WI38 (cell line): ENCODE results near the gene UCHL5.

Experiments used
- H3K4me3 ChIP-seq: 2 replicates; pipeline ENCODE4 v1.5.1; 2011; ENCODE audit warnings: low read depth, mild to moderate bottlenecking, control low read depth, low read length
- TF ChIP-seq, protein P1 (sequence below): IDR thresholded peaks from 2 replicates; pipeline ENCODE4 v1.5.1; 2012; ENCODE audit warnings: low read depth, mild to moderate bottlenecking, control low read depth, low read length

UCHL5 gene

DNA sequence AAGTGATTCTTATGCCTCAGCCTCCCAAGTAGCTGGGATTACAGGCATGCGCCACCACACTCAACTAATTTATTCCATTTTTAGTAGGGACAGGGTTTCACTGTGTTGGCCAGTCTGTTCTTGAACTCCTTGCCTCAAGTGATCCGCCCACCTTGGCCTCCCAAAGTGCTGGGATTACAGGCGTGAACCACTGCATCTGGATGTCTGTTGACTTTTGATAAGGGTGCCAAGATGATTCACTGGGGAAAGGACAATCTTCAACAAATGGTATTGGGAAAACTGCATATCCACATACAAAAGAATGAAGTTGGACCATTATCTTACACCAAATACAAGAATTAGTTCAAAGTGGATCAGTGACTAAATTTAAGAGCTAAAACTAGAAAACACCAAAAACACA is 20.0 kb upstream of the UCHL5 start:
- TF ChIP-seq, protein P1, sequence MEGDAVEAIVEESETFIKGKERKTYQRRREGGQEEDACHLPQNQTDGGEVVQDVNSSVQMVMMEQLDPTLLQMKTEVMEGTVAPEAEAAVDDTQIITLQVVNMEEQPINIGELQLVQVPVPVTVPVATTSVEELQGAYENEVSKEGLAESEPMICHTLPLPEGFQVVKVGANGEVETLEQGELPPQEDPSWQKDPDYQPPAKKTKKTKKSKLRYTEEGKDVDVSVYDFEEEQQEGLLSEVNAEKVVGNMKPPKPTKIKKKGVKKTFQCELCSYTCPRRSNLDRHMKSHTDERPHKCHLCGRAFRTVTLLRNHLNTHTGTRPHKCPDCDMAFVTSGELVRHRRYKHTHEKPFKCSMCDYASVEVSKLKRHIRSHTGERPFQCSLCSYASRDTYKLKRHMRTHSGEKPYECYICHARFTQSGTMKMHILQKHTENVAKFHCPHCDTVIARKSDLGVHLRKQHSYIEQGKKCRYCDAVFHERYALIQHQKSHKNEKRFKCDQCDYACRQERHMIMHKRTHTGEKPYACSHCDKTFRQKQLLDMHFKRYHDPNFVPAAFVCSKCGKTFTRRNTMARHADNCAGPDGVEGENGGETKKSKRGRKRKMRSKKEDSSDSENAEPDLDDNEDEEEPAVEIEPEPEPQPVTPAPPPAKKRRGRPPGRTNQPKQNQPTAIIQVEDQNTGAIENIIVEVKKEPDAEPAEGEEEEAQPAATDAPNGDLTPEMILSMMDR = no peak
- H3K4me3 ChIP-seq = no peak overlapping the region

DNA sequence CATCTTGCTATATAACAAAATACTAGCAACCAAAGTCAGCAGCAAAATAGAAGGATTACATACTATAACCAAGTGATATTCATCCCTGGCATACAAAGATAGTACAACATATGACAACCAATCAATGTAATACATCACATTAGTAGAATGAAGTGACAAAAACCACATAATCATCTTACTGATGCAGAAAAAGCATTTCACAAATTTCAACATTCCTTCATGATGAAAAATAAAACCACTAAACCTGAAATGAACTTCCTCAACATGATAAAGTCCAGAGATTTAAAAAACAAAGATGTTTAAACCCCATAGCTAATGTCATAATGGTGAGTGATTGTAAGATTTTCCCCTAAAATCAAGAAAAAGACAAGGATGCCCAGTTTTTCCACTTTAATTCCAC is 18.8 kb upstream of the UCHL5 start:
- TF ChIP-seq, protein P1 = no peak
- H3K4me3 ChIP-seq = no peak overlapping the region

DNA sequence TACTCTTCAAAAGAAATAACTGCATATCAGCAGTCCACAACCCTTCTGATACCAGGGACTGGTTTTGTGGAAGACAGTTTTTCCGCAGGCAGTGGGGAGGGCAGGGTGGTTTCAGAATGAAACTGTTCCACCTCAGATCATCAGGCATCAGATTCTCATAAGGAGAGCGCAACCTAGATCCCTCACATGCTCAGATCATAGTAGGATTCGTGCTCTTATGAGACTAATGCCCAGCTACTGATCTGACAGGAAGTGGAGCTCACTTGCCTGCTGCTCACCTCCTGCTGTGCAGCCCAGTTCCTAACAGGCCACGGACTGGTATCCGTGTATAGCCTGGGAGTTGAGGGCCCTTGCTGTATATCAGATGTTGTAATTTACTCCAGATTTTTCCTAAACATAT is 11.8 kb upstream of the UCHL5 start:
- TF ChIP-seq, protein P1 = no peak

DNA sequence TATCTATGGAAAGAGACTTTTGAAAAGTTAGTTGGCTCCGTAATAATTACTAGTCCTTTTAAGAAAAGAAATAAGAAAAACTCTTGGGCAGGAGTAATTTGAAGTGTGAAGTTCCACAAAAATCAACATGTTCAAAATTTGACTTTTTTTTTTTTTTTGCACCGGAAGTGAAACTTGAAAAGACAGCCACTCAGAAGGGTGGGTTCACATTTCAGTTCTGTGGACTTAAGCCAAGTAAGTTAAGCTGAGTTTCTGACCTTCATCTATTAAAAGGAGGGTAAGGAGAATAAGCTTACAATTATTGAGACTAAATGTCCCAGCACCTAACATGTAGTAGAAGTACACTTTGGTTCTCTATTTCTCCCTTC is 11.2 kb upstream of the UCHL5 start:
- no peak overlapping the region for H3K4me3 ChIP-seq
- TF ChIP-seq, protein P1 = no peak

More for the DNA sequence above, 11.8 kb upstream of the UCHL5 start:
- H3K4me3 ChIP-seq = no peak overlapping the region

DNA sequence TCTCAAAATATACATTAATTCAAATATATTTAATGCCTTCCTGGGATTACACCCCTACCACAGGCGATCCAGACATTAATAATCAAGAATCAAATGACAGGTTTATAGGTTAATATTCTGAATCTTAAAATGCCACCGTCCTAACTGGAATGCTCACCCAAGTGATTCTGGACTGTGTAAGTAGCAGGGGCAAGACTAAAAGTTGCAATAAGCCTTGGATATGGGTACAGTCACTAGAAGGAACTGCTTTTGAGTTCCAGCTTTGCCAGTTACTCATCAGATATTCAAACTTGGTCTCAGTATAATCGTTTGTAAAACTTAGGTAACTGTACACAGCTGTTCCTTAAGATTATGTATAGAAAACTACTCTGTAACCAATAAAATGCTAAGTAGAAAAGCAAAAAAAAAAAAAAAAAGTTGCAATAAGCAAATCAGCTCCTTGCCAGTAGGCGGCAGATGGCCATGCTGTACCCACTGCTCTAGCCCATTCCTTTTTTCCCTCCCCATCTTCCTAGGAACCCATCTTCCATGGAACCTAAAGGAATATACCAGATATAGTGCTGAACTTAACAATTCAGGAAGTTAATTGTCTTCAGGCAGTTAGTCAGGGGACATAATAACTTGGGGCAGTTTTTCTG is 10.7 kb upstream of the UCHL5 start:
- TF ChIP-seq, protein P1 = no peak
- H3K4me3 ChIP-seq = no peak overlapping the region

DNA sequence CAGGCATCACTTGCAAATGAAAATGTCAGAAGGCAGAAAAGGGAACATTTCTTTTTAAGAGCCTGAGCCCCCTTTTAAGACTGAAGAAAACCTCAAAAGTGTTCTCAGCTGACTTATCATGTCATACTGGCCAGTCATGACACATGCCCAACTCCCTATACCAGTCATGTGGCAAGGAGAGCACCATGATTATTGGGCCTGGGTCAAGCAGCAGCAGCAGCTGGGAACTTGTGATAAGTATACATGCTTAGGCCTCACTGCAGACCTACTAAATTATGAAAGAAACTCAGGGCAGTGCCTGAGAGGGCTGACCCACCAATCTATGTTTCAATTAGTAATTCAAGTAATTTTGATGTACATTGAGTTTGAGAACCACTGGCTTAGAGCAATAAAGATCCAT is 8.9 kb upstream of the UCHL5 start:
- TF ChIP-seq, protein P1 = no peak

DNA sequence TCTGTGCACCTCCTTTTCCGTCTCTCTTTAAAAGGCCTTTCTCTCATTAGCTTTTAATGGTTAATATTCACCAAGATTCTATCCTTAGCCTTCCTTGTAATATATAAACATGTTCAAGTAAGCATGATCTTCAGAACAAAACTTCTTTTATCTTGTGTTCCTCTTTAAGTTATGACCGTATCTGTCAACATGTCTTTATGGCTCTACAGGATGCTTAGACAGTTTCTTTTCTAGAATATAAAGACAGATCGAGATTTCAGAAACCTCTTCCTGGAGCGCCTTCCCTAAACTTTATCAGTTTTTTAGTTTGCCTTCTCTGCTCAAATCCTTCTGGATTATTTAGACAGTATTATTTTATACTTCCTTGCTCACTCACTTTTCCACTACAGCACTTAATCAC is 7.4 kb upstream of the UCHL5 start:
- TF ChIP-seq, protein P1 = no peak
- H3K4me3 ChIP-seq = no peak overlapping the region

More for the DNA sequence above, 8.9 kb upstream of the UCHL5 start:
- H3K4me3 ChIP-seq = no peak overlapping the region
